ENCODE measurements around the gene FAM107B.

Gene FAM107B

DNA sequence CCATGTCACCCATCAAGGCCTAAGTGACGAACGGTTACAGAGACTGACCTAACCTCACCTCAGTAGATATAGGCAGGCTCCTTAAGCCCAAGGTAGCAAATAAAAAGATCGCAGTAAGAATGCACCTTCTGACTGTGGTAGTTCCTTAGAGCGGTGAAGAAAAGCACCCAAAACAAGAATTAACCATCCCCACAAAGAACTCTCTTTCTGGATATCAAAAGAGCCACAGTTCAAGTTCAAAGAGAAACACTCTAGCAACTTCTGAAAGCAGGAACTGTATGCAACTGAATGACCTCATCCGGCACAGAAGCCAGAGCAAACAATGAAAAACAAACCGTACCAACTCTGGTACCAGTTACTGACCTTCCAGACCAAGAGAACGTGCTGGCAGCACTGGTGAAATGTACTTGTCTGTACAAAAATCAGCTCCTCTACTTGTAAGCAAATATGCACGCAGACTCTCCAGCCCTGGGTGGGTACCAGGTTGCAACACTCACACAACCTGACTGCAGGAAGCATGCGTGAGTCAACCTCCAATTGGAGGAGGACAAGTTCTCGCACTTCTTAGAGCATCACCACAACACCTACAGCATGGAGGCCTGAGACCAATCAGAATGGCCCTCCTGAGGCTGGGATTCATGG lies 202.7 kb downstream of the FAM107B start:
- no peak for DNase-seq

DNA sequence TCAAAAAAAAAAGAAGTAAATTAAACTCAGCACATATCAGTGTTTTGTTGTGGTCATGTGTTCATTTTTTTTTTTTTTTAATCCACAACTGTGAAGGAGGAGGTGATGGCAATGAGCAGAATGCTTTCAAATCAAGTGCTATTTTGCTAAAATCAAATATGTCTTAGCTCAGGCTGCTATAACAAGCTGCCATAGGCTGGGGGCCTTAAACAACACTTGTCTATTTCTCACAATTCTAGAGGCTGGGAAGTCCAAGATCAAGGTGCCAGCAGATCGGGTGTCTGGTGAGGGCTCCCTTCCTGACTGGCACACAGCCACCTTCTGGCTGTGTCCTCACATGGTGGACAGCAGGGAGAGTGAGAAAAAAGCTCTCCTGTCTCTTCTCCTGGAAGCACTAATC lies 203.9 kb downstream of the FAM107B start:
- no peak for DNase-seq

DNA sequence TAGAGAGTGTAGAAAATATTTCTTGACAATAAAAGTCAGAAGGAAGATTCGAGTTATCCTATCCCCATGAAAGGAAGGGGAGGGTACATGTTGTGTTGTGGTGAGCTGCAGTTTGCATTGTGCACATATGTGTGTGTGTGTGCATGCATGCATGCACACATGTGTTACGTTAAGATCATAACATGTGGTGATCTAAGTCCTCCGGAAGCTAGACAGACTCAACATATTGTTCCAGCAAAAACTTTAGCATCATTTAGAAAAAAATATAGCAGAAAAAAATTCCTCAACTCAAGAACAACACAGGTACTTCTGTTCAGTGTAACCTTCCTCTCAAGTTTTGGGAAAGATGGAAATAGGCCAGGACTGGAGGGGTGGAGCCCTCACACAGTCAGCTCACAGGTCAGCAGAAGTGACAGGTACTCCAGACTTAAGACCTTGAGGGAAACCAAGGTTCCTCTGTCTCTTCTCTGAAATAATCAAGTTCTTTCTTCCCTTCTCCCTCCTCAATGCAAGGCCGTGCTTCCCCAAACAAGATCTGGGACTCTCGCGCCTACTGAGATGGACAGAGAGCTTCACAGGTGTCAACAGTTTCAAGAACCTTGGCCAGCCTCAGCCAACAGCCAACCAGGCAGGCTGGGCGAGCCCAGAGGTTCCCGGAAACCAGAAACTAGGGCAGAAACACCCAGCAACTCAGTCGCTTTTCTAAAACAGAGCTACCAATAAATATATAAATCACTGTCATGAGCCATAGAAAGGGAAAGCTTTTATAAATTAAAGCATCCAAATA lies 205.2 kb downstream of the FAM107B start:
- DNase-seq: no peak

DNA sequence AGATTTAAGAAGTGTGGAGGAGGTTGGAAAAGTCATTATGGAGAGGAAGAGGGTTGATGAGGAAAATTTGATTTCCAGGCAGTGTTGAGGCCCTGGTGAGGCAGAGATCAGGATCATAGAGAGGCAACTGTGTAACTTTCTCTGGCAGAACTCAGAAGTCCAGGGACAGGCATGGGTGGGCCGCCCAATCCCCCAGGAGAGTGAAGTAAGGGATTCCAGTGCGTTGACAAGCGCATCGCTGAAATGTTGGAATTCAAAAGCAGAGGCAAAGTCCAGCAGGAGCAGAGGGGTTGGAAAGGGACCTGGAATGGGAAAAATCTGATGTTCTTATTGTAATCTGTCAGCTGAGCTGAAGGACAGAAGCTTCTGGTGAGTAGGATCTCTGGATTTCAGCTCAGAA lies 207.3 kb downstream of the FAM107B start:
- DNase-seq: no peak

DNA sequence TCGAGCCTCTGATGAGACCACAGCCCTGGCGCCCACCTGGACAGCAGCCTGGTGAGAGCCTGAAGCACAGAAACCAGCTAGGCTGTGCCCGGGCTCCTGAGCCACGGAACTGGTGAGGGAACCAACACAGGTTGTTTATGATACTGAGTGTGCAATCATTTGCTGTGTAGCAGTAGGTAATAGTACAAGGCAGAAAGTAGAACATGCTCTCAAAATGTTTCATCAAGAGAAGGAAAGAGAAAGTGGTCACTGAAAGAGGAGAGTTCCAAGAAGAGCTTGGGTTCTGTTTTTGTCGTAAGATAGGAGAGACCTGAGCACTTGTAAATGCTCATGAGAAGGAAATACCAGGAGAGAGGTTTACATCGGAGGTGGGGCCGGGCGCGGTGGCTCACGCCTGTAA lies 208.2 kb downstream of the FAM107B start:
- DNase-seq: no peak

DNA sequence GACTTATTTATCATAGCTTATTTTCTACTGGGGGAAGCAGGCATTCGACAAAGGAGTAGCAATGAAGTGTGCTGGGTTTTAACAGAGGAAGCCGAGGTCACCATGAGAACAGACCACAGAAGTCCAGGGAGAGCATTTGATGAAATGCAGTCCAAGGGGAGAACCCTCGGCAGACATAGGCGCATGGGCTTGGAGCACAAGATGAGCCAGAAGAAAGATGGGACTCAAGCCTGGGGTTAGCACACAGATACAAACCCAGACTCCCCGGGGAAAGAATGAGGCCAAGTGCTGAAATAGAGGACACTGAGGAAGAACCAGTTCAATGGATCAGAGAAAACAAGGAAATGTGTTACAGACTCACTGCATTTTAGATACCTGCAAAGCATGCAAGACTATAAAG lies 209.5 kb downstream of the FAM107B start:
- no peak for DNase-seq

DNA sequence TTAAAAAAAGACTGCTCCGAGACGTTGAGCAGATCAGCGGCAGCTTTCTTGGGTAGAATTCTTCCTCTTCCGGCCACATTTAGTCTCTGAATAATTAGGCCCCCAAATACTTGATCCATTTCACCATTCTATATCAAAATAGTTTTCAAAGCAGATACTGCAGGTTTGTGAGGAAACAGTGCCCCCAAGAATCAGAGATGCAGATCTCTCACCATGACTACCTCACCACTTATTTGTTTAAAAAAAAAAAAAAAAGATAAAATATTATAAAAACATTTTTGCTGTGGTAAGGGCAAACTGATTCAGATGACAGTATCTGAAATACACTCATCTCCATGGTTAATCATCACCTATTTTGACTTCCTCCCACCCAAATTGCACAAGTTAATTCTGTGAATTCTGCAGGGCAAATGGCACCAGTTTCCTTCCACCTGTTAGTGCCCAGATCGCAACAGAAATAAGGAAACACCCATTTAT lies 210.4 kb downstream of the FAM107B start:
- DNase-seq: no peak

DNA sequence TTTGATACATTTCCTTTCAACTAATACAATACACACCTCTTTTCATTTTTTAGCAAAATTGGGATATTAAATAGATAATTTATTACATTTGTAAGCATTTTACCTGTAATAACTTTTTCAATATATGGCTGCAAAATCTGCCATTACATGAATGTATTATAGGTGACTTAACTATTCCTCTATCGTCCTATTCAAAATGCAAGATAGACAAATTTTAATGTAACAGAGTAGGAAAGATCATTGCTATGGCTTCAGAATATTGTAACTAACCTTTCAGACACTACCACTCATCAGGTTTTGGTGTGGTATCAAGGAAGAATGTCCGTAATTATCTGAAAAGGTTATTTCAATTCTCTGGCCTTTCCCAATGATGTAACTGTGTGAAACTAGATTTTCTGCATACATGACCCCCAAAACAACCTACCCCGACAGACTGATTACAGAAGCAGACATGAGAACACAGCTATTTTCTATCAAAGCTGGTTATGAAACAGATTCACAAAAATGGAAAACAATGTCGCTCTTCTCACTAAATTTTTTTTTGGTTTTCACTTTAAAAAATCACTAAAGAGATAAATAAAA lies 211.2 kb downstream of the FAM107B start:
- DNase-seq: no peak

DNA sequence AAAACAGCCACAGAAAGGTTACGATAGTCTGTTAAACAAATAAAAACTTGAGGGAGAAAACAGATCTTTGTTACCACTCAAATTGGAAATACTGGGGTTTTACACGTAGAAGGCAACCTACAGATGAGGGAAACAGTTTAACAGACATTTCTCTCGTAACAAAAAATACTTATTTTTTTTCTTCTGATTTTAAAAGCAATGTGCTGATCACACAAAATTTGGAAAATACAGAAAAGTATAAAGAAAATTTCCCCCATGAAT lies 211.7 kb downstream of the FAM107B start:
- no peak for DNase-seq

DNA sequence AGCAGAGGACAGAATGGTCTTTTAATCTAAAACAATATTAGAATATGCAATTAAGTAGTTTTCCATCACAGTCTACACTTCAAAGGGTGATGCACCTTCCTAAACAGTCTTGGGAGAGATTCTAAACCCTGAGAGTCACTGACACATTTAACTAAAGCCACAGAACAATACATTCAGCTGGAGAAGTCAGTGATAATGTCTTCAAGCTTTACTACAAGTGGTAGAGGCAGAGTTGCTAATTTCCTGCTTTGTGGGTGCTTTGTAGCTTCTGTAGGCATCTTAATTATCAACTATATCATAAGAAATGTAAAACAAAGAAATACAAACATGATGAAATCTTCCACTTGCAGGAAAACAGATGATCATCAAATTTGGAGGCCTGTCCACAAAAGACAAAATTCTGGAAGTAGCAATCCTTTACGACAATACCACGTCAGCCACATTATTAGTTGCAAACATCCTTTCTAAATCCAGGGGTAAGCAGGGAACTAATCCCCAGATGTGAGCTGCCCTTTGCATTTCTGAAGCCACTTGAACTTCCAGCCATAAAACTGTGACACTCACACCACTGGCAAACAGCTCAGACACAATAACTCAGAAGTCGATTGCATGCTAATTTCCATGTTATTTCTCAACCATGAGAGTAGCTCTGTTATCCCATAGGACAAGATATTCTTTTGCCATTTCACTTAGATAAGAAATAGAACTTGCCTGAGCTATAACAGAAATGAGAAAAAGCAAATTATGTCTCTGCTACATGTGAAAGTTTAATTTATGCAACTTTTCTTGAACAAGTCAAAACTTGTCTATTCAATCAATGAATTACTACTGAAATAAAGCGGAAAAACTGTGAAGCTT lies 212.2 kb downstream of the FAM107B start:
- no peak for DNase-seq

DNA sequence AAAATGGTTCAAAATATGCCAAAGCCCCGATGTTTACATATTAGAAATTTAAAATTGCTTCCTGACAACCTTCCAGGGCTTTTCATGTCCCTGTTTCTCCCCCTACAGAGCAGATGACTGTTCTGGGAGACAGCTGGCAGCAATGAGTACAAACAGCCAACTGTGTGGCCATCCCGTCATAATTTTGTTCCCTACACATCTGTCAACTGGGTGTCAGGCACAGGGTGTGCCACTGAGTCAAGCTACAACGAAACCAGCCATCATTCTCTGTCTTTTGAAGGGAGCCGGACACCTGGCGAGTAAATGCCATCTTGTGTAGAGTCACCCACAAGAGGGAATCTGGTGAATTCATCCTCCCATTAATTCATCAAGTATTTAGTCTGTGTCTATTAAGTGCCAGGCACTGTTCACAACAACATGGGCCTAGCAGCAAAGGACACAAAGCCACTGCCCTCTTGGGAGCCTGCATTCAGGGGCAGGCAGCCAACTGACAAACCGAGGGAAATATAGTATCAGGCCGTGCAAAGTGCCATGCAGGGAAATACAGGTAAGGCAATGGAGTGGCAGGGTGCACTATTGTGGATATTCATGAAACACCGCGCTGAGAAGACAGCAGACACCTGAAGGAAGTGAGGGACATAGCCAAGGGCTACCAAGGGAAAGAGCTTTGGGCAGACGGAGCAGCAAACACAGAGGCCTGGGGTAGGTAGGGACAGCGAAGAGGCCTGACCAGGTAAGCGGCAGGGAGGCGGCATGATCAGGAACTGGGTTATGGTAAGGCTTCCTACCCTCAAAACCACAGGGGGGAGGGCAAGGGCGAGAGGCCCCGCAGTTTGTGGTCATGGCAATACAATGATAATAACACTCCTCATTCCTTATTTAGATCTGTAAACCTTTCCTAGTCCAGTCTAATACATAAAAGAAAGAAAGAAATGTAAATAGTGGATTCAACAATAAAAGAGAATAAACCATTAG lies 213.6 kb downstream of the FAM107B start:
- DNase-seq: no peak

DNA sequence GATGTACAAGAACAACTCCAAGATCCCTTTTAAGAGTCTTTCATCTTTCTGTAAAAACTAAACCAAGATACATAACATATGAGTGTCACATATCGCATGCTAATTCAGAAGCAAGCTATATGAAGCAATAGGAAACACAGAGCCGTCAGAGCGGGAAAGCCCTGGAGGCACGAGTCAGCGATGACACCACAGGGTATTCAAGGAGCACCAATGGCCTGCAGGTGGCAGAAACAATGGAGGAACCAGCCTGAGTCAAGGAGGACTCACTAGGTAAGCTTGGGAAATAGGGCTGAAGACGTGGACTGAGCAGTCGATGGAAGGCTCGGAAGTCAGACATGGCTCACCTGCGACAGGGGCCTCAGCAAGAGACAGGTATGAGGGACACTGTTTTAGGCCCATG lies 214.4 kb downstream of the FAM107B start:
- no peak for DNase-seq

DNA sequence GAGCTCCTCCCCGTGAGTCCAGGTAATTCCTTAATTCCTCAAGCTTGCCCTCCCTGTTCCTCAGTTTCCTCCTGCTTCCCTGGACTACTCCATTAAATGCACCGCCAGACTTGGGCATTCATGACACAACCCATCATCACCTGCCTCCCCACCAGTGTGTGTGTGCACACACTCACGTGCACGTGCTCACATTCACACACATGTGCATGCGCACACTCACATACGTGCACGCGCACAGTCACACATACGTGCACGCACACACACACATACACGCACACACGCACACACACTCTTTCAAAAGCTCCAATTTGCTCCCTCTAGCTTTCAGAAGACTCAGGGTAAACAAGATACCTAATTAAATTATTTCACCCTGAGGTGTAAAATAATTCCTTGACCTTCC lies 216.7 kb downstream of the FAM107B start:
- DNase-seq: no peak

DNA sequence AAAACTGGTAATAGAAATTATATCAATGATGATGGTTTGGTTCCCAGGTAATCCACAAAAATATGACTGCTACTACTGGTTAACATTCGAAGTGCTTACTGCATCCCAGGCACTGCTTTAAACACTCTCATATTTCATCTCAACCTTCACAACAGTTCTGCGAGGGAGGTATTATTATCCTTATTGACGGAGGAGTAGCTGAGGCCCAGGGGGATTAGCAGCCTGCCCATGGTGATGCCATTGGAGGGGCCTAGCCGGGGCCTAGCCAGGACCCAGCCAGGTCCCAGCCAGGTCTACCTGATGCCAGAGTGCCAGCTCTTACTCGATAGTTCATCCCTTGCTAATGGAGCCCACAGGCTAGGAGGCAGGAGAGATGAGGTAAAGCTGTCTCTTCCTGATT lies 217.1 kb downstream of the FAM107B start:
- no peak for DNase-seq

DNA sequence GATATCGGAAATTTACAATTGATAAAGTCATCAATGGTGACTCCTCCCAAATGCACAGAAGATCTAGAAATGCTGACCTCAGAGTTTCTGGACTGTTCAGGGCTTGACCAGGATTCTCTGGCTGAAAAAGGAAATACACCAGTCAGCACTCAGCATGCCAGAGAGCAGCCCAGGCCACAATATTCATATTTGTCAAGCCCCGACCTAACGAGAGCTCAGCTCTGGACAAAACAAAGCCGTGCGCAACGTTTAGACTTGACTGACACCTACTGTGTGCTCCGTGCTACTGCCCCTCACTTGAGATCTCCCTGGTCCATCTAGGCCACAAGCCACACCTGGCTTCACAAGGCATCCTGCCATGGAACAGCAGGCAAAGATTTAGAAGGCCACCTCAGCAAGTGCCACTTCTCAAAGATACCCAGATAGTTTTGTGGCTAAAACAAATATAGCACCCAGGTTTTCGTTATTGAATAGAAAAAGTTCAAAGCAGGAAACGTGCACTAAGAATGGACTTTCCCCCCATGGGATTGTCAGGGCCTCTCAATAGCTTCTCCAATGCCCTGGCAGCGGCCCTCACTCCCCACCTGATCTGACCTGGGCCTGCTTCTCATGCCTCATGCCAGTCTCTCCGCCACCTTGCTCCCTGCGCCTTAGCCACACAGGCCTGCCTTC lies 218.3 kb downstream of the FAM107B start:
- no peak for DNase-seq

DNA sequence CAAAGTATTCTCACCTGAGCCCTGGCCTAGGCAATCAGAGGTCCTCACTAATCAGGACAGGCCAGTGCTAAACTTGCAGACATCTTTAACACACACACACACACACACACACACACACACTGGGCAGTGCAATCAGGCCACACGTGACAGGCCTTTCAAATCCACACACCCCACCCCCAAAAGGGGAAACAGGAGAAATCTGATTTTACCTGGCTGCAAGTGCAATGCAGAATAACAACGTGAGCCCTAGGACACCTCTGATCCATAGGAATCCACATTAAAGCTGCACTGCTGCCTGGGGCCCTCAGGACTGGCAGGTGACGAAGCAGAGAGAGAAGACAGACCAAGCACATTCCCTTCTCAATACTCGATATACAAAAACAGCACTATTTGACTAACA lies 218.9 kb downstream of the FAM107B start:
- no peak for DNase-seq

DNA sequence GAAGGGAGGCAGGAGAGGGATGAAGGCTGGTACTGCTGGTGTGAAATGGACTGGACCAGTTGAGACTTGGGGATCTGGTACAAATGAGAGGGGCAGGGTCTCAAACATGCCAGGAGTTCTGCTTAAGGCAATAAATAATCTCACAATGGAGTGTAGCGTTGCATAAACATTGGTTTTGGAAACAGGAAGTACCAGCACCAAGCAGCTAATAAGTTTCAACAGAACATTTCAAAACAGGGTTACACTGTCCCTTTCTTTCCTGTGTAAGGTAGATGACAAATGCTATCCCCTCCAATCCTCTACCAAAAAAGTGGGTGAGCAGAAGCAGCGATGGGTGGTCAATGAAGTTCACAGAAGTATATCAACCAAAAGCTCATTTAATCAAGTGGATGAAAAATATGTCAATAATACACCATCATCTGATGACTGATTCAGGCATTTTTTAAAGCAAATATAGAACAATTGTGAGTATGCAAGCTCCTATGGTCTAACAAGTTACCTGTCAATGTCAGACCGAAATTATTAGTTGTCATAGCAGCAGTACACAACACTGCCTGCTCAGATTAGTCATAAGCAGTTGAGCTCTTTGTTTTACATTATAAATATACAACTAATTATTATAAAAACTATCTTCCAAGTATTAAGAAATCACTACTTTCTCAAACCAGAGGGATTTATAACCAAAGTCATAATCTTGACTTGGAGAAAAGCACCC lies 220.0 kb downstream of the FAM107B start:
- DNase-seq: no peak

DNA sequence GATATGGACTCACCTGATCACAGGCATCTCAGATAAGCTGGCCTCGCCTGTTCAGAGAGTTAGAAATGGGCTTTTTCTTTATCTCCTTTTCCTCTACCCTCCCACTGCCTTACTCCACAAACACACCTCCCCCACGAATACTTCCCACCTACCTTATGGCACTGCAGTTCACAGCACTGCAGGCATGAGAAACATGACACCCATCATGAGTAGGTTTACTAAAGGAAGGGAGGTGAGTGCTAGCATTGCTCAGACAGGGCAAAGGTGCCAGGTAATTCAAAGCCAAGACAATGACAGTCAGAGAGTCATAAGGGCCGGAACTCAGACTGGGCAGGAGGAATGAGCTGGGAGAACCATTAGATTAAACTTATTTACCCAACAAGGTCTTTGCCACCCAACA lies 220.6 kb downstream of the FAM107B start:
- DNase-seq: no peak

DNA sequence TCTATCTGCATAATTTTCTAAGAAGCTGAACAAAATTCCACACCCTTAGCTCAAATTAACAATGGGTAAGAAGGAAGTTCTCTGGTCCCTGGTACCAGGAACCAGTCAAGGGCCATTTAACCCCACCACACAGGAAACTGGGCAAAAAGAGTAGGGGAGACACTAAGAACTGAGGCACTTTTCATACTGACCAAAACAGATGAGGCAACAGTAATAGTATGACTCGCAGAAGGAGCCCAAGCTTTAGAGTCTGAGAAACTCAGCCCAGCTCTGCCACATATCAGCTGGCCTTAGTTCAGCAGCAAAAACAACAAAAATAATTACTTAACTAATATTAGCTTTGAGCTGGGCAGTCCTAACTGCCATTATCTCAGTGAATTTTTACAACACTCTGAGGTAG lies 221.2 kb downstream of the FAM107B start:
- no peak for DNase-seq

DNA sequence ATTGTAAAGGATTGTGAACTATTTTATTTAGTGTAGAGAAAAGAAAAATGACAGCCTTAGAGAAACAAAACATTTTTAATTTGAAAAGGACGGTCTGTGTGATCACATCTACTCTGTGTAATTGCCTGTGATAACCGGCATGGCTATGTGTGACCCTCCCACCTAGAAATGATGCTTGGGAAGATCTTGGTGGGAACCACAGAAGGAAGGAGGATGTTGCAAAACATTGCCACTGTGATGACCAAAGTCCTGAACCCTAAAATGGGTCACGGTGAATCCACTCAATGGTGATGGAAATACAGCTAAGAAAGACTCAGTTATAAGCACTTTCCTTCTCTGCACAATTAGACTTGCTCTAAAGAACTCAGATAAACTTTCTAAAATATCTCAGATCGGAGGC lies 222.7 kb downstream of the FAM107B start:
- no peak for DNase-seq

DNA sequence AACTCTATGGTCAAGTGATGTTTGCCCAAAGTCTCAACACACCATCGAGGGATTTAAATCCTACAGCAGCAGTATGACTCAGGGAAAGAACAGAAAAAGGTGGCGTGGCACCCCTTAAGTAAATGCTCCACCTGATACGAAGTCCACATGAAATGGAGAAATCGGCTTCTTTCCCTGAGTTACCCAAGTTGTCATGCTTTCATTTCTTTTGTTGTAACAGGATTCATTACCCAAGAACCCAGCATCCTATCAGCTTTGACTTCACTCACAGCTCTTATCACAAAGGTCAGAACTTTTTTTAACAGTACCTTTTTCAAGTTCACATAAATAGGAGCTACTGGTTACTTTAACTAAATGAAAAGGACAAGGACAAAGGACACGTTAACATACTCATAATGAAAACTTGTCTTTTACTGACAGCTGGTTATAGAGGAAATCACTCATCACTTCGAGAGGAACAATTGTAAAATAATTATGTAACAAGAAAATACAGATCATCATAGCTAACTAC lies 224.2 kb downstream of the FAM107B start:
- DNase-seq: no peak
